K562 treated with DMSO at 1 percent for 12 hours (cell line): ENCODE results near the gene AGER. TPM values are rescaled to one million over a fixed set of nuclear protein-coding genes. Genes with fewer than 3 reads are reported as not detected.

ENCODE experiments used
- total RNA-seq: library from RNA; unstranded; fragments of 300-600 nt; gene quantifications from 2 replicates; pipeline ENCODE4 v1.2.3, GENCODE V29; 2022; ENCODE audit not compliant: insufficient read depth

AGER gene
- 5.5 and 8.8 TPM in 2 replicates for total RNA-seq

GRCh38 chr6:32184084-32184640 is at the start of gene AGER:
Gene AGER, minus strand, starts transcription at chr6:32184253. Its CDS starts 31 bp downstream, at chr6:32184222.

GRCh38 chr6:32223258-32224235 is 39.5 kb upstream of the AGER start, which contains the start of gene NOTCH4:
Gene NOTCH4, minus strand, starts transcription at chr6:32224067. Its CDS starts 139 bp downstream, at chr6:32223928.

DNA sequence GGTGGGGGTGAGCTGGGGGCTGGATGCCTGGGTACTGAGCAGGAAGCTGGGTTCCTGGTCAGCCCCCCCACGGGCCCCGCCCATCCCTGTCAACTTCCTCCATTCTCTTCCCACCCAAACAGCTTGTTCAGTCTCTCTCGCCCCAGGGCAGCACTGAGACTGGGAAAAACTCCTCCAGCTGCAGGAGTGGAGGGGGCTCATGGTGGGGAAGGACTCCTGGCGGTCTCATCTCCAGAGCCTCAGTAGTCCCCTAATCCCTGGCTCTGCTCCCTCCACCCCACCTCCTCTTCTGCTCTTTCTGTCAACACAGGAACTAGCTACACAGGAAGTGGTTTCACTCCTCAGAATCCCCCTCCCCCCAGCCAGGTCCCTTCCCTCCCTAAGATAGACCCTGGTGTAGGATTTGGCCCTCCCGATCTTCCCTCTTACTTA is 8.6 kb upstream of the AGER start, which contains the start of gene GPSM3:
Gene GPSM3 (minus strand): TSS at position 36 of the 432 bp plus-strand sequence. CDS start 130 bp downstream, outside the sequence.

DNA sequence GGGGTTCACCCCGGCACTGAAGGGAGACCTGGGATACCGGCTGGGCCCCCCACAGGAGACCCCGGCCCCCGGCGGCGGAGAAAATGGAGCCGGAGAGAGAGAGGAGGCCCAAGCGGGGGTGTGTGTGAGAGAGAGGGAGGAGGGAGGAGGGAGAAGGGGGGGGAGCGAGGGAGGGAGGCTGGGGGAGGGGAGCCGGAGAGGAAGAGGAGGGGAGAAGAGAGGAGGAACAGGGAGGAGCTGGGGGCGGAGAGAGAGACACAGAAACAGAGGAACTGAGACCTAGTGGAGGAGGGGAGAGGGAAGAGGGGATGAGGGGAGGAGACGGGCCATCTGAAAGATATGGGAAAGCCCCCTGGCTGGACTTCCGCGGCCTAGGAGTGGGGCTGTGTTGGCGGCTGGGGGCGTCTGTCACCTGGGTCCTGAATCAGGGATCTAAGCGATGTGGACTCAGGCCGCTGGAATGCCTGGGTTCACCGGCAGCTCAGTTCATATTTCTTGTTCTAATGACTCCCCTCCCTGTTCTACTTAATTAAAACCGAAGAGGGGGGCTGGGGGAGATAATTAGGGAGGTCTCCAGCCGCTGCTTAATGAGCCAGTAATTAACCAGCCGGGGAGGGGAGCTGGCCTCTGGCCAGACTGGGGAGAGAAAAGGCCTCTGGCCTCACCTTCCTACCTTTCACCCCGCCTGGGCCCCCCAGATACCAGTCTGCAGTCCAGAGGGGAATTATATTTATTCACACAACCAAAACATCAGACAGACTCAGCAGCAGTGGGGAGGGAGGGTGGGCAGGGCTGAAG is 6.2 kb upstream of the AGER start, which contains the start of gene PBX2:
Gene PBX2 (minus strand): TSS at position 149 of the 798 bp plus-strand sequence. CDS start 287 bp downstream, outside the sequence.

GRCh38 chr6:32177788-32178546 is 6.1 kb downstream of the AGER start, which contains the start of gene RNF5:
Gene RNF5, plus strand, starts transcription at chr6:32178405. Its CDS starts 107 bp downstream, at chr6:32178512.

GRCh38 chr6:32175711-32176475 is 8.2 kb downstream of the AGER start, which contains the start of gene AGPAT1:
Gene AGPAT1, minus strand, starts transcription at chr6:32176084. Its CDS starts 4,588 bp downstream, at chr6:32171496.

DNA sequence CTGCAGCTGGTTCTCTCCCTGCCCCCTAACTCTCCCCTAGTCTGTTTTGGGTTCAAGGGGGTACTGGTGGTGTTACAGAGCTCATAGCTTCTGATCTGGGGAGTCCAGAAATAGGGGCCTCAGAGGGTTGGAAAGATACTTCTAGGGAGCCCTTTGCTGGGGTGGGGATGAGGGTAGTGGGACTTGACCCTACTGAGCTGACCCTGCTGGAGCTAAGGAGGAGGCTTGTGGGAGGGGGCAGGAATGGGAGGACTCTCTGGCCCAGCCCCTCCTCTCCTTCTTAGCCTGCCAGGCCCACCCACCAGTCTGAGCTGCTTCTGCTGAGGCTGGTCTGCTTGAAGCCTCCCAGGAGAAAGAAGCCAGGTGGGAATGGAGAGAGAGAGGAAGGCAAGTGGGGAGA is 19.8 kb downstream of the AGER start, which contains the start of gene EGFL8:
Gene EGFL8 (plus strand): TSS at position 301 of the 400 bp plus-strand sequence. CDS start 1,571 bp downstream, outside the sequence.

GRCh38 chr6:32153564-32154513 is 30.2 kb downstream of the AGER start, which contains the start of gene PPT2:
Gene PPT2, plus strand, starts transcription at chr6:32154141. Its CDS starts 454 bp downstream, at chr6:32154595.

DNA sequence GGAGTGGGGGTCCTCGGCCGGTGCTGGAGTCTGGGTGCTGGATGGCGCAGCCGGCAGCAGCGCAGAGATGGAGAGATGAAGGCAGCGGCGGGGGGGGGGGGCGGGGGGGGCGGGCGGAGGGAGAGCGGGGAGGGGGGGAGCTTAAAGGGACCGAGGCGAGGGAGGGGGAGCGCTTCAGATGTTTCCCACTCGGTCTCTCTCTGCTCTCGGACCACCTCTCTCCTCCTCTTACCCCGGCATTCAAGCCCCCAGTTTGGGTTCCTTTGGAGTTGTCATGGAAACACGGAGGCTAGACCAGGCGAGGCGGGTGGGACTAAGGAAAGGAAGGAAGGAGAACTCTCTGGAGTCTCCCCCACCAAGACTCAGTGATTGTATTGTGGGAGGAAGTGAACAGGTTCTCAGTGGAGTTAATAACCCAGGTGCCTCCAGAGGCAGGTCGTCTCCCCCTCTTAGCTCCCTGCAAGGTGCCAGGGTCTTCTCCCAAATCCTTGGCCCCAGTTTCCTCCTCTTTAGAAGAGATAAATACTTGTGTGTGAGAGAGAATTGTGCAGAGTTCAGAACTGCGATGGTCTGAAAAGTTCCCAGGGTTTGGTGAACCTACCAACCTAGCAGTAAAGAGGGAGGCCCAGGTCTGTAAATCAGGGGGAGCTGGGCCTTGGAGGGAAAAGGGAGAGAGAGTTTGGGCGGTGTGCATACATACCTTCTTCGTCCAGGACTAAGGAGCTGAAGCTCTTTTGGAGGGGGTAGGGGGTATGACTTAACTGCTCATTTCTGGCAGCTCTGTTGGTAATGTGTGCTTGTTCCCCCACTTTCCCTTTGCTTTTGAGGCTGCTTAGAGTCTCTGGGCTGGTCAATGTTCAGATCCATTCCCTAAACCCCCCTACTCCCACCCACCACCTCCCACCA is 31.9 kb downstream of the AGER start, which contains the start of gene PRRT1:
Gene PRRT1 (minus strand): TSS at position 77 of the 906 bp plus-strand sequence. CDS start 112 bp downstream, outside the sequence.

Other genes with a start within 250 kb of the AGER start
- gene CFB, start 238.2 kb downstream of the AGER start, total RNA-seq = 1.1 TPM in 1 of 2 replicates, not detected in the other
- 77.2 and 101 TPM in 2 replicates for gene NELFE, start 225.3 kb downstream of the AGER start, total RNA-seq
- 52.5 and 70.7 TPM in 2 replicates for gene SKIC2, start 225.1 kb downstream of the AGER start, total RNA-seq
- gene DXO, start 212.1 kb downstream of the AGER start, total RNA-seq = 16.1 and 31.2 TPM in 2 replicates
- 1.9 and 6.4 TPM in 2 replicates for gene C4A, start 202.2 kb downstream of the AGER start, total RNA-seq
- 3.6 and 5.9 TPM in 2 replicates for gene C4B, start 169.5 kb downstream of the AGER start, total RNA-seq
- 0.72 TPM in 1 of 2 replicates, not detected in the other for gene CYP21A2, start 145.8 kb downstream of the AGER start, total RNA-seq
- 19.3 and 23.3 TPM in 2 replicates for gene TNXB, start 74.9 kb downstream of the AGER start, total RNA-seq
- 63.5 and 117 TPM in 2 replicates for gene ATF6B, start 56.0 kb downstream of the AGER start, total RNA-seq
- 21.4 and 31.3 TPM in 2 replicates for gene FKBPL, start 54.0 kb downstream of the AGER start, total RNA-seq
- gene PRRT1, start 32.3 kb downstream of the AGER start, total RNA-seq = 3.4 and 11.2 TPM in 2 replicates
- 31.6 and 41.3 TPM in 2 replicates for gene PPT2, start 30.1 kb downstream of the AGER start, total RNA-seq
- 9.4 and 17.1 TPM in 2 replicates for gene EGFL8, start 19.7 kb downstream of the AGER start, total RNA-seq
- gene AGPAT1, start 8.2 kb downstream of the AGER start, total RNA-seq = 99.4 and 156 TPM in 2 replicates
- 263 and 302 TPM in 2 replicates for gene RNF5, start 5.8 kb downstream of the AGER start, total RNA-seq
- gene PBX2, start 5.9 kb upstream of the AGER start, total RNA-seq = 28.1 and 63.5 TPM in 2 replicates
- gene GPSM3, start 8.4 kb upstream of the AGER start, total RNA-seq = 48.7 and 51.1 TPM in 2 replicates
- 2.4 and 3.7 TPM in 2 replicates for gene NOTCH4, start 39.8 kb upstream of the AGER start, total RNA-seq
- gene TSBP1, start 187.7 kb upstream of the AGER start, total RNA-seq = not detected in 2 replicates
- not detected in 2 replicates for gene BTNL2, start 222.9 kb upstream of the AGER start, total RNA-seq